Panc1 (cell line): Measurements from ENCODE around the gene GNE. TPM values are rescaled to one million over a fixed set of nuclear protein-coding genes. Genes with fewer than 3 reads are reported as not detected.

Experiments
- ATAC-seq: fragments of 200-7000 bp; cut with Tn5 transposase; 2 replicates; pipeline ENCODE4 v1.9.1; 2020; ENCODE audit warnings: mild to moderate bottlenecking, moderate library complexity
- BruUV-seq: library from RNA; stranded (reverse); fragments of 400-500 nt; replicated peaks from 2 replicates; lab custom pipeline; 2021; lab: Mats Ljungman, UMichigan
- CTCF ChIA-PET: fragments of 300-600 bp; sonication (Branson Sonifier 250); formaldehyde crosslinking; loops from one replicate; lab custom pipeline; 2022; ENCODE audit warnings: antibody characterized with exemption; lab: Charles Lee
- POLR2A ChIA-PET: fragments of 300-600 bp; sonication (Branson Sonifier 250); formaldehyde crosslinking; loops from one replicate; lab custom pipeline; 2022; ENCODE audit warnings: antibody characterized with exemption; lab: Charles Lee
- DNase-seq: peaks from one replicate; pipeline ENCODE4 v3.0.0-alpha.2; 2010; ENCODE audit warnings: low read depth, low spot score
- H3K27ac ChIP-seq: 2 replicates; pipeline ENCODE4 v1.5.1; 2011; ENCODE audit warnings: mild to moderate bottlenecking, low read length, inconsistent platforms
- H3K27me3 ChIP-seq: fragments of 200-500 bp; sonication (Bioruptor generic); 2 replicates; pipeline ENCODE4 v1.6.0; 2014; ENCODE audit warnings: low read length, inconsistent platforms; ENCODE audit not compliant: control insufficient read depth, insufficient read depth
- H3K36me3 ChIP-seq: fragments of 200-500 bp; sonication (Bioruptor generic); 2 replicates; pipeline ENCODE4 v1.5.1; 2014; ENCODE audit warnings: inconsistent platforms, mild to moderate bottlenecking, low read length, moderate library complexity; ENCODE audit not compliant: control insufficient read depth, insufficient read depth
- H3K4me1 ChIP-seq: 2 replicates; pipeline ENCODE4 v1.5.1; 2011; ENCODE audit warnings: inconsistent platforms, mild to moderate bottlenecking, low read length, moderate library complexity; ENCODE audit not compliant: control insufficient read depth, insufficient read depth
- H3K4me3 ChIP-seq, 2 experiments: 2 replicates each; pipeline ENCODE4 v1.5.1; 2011 to 2012; ENCODE audit warnings: low read depth in 2 of 2, low read length in 2 of 2, mild to moderate bottlenecking in 2 of 2, inconsistent platforms in 1 of 2, moderate library complexity in 1 of 2
- H3K9me3 ChIP-seq: fragments of 200-500 bp; sonication (Bioruptor generic); 2 replicates; pipeline ENCODE4 v1.5.1; 2014; ENCODE audit warnings: low read depth, mild to moderate bottlenecking, inconsistent platforms, low read length, moderate library complexity; ENCODE audit not compliant: control insufficient read depth, insufficient read depth
- POLR2AphosphoS5 ChIP-seq: IDR thresholded peaks from 2 replicates; pipeline ENCODE4 v1.6.1; 2012; ENCODE audit warnings: mild to moderate bottlenecking, low read depth, low read length, moderate library complexity
- SIN3A ChIP-seq: IDR thresholded peaks from 2 replicates; pipeline ENCODE4 v1.6.1; 2012; ENCODE audit warnings: low read depth, mild to moderate bottlenecking, low read length, moderate library complexity, borderline replicate concordance; ENCODE audit not compliant: insufficient read depth
- TCF7L2 ChIP-seq: IDR thresholded peaks from 2 replicates; pipeline ENCODE4 v1.6.1; 2011; ENCODE audit warnings: mild to moderate bottlenecking, low read depth, low read length, inconsistent platforms
- in situ Hi-C: cut with HindIII; loops from 2 replicates; pipeline ENCODE4 v1.10.0; 2016; ENCODE audit warnings: low sequenced_read_pairs, low pct_unique_long_range_greater_than_20kb
- intact Hi-C: fragments of 100-400 bp; cut with micrococcal nuclease; formaldehyde crosslinking; loops from one replicate; pipeline ENCODE4 v1.10.0; 2022; ENCODE audit not compliant: unreplicated experiment
- total RNA-seq: library from RNA; stranded (reverse); gene quantifications from one replicate; pipeline ENCODE4 v1.2.1, GENCODE V29; 2021; ENCODE audit not compliant: unreplicated experiment
- TF ChIP-seq, protein P1 (sequence below), 2 experiments: IDR thresholded peaks; 2 replicates each; pipeline ENCODE4 v1.6.1; 2011 to 2012; ENCODE audit warnings: low read depth in 2 of 2, control low read depth in 1 of 2, low read length in 1 of 2, mild to moderate bottlenecking in 1 of 2, moderate library complexity in 1 of 2; ENCODE audit not compliant: insufficient read depth in 1 of 2
- TF ChIP-seq, protein P2 (sequence below): fragments of 450-650 bp; IDR thresholded peaks from 2 replicates; pipeline ENCODE4 v1.5.1; 2017; ENCODE audit warnings: mild to moderate bottlenecking

The GNE gene
- total RNA-seq, 1 experiment from 2014 or later, result 107 TPM

DNA sequence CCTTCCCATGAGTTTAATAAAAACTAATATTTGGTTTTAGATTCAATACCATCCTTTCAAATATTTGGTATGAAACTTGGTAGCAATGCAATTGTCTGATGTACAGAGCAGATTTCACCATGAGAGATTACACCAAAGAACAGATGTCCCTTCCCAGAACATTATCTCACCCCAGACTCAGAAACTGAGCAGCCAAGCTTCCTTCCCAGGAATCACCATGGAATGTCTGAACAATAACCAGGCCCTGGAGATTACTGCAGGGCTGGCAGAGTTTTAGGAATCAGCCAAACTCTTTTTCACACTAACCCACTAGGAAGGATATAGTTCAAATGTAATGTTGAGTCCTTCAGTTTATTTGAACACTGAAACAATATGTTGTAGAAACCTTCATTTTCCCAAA is 43.7 kb downstream of the GNE start:
- Histone ChIP-seq H3K27me3 (no peaks in the 10 kb centered on the region), H3K36me3 (peaks cover 65% of the 10 kb centered on the region), H3K4me3 (no peak overlapping the region), H3K27ac (no peak overlapping the region), H3K9me3 (no peaks in the 10 kb centered on the region), H3K4me1 (peaks cover 6% of the 10 kb centered on the region; the same call in 1 of the 2 replicates)
- DNase-seq (no peak), ATAC-seq (no peak)
- CTCF ChIA-PET, result no interaction called here
- in situ Hi-C loops, result no loop called here
- POLR2A ChIA-PET, result no interaction called here
- no TSS peak for BruUV-seq
- intact Hi-C loops, result no loop called here
- no peak for TF ChIP-seq POLR2AphosphoS5

DNA sequence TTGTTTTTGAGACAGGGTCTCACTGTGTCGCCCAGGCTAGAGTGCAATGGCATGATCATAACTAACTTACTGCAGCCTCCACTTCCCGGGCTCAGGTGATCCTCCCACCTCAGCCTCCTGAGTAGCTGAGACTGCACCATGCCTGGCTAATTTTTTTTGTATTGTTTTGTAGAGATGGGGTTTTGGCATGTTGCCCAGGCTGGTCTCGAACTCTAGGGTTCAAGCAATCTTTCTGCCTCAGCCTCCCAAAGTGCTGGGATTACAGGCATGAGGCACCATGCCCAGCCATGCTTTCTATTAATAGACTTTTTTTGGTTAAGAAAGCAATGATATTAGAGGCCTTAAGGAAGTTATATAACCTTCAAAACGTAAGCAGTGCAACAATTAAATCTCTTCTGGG is 44.3 kb downstream of the GNE start:
- ChIA-PET POLR2A (interaction anchor here (0.5 kb wide), 1 partner anchor 311 kb away, joined by 10 read pairs; no protein-coding TSS in a partner anchor), CTCF (no interaction called here)
- Histone ChIP-seq H3K4me1 (peaks cover 6% of the 10 kb centered on the region; the same call in 1 of the 2 replicates), H3K36me3 (peaks cover 67% of the 10 kb centered on the region), H3K27me3 (no peaks in the 10 kb centered on the region), H3K9me3 (no peaks in the 10 kb centered on the region), H3K27ac (no peak overlapping the region), H3K4me3 (no peak overlapping the region)
- intact Hi-C loops (no loop called here), in situ Hi-C loops (no loop called here)
- no peak for ATAC-seq
- TF ChIP-seq, protein P1, sequence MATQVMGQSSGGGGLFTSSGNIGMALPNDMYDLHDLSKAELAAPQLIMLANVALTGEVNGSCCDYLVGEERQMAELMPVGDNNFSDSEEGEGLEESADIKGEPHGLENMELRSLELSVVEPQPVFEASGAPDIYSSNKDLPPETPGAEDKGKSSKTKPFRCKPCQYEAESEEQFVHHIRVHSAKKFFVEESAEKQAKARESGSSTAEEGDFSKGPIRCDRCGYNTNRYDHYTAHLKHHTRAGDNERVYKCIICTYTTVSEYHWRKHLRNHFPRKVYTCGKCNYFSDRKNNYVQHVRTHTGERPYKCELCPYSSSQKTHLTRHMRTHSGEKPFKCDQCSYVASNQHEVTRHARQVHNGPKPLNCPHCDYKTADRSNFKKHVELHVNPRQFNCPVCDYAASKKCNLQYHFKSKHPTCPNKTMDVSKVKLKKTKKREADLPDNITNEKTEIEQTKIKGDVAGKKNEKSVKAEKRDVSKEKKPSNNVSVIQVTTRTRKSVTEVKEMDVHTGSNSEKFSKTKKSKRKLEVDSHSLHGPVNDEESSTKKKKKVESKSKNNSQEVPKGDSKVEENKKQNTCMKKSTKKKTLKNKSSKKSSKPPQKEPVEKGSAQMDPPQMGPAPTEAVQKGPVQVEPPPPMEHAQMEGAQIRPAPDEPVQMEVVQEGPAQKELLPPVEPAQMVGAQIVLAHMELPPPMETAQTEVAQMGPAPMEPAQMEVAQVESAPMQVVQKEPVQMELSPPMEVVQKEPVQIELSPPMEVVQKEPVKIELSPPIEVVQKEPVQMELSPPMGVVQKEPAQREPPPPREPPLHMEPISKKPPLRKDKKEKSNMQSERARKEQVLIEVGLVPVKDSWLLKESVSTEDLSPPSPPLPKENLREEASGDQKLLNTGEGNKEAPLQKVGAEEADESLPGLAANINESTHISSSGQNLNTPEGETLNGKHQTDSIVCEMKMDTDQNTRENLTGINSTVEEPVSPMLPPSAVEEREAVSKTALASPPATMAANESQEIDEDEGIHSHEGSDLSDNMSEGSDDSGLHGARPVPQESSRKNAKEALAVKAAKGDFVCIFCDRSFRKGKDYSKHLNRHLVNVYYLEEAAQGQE (IDR thresholded peaks at IDR 0.05; ENCODE audit: insufficient read depth in 1 of 2, low read depth in 2 of 2, low read length in 1 of 2), result no peak
- TF ChIP-seq, protein P2, sequence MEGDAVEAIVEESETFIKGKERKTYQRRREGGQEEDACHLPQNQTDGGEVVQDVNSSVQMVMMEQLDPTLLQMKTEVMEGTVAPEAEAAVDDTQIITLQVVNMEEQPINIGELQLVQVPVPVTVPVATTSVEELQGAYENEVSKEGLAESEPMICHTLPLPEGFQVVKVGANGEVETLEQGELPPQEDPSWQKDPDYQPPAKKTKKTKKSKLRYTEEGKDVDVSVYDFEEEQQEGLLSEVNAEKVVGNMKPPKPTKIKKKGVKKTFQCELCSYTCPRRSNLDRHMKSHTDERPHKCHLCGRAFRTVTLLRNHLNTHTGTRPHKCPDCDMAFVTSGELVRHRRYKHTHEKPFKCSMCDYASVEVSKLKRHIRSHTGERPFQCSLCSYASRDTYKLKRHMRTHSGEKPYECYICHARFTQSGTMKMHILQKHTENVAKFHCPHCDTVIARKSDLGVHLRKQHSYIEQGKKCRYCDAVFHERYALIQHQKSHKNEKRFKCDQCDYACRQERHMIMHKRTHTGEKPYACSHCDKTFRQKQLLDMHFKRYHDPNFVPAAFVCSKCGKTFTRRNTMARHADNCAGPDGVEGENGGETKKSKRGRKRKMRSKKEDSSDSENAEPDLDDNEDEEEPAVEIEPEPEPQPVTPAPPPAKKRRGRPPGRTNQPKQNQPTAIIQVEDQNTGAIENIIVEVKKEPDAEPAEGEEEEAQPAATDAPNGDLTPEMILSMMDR, result no peak
- TF ChIP-seq SIN3A (no peak), POLR2AphosphoS5 (no peak), TCF7L2 (no peak)
- no TSS peak for BruUV-seq
- no peak for DNase-seq

DNA sequence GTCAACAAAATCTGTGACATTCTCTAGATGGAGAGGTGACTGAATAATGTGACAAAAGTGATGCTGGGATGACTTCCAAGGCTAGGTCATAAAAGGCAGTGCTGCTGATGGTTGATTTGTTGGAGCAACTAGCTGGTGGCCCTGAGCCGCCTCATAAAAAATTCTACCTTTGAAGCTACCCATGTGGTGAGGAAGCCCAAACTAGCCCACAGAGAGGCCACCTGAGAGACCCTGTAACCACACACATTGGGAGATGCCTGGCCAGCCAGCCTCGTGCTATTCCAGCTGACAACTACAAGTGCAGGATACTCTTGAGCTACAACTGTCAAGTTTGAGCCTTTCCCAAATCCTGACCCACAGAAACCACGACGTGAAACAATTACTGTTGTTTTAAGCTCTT is 44.9 kb downstream of the GNE start:
- no peak overlapping the region for H3K27ac ChIP-seq
- peaks cover 6% of the 10 kb centered on the region; the same call in 1 of the 2 replicates for H3K4me1 ChIP-seq
- H3K36me3 ChIP-seq, result peaks cover 69% of the 10 kb centered on the region
- intact Hi-C loops (no loop called here), in situ Hi-C loops (no loop called here)
- ChIA-PET CTCF (no interaction called here), POLR2A (interaction anchor here (0.5 kb wide), 1 partner anchor 310 kb away, joined by 10 read pairs; no protein-coding TSS in a partner anchor)
- no peak overlapping the region for H3K4me3 ChIP-seq
- DNase-seq, result no peak
- ATAC-seq, result no peak
- no peaks in the 10 kb centered on the region for H3K9me3 ChIP-seq
- TF ChIP-seq POLR2AphosphoS5, result no peak
- TF ChIP-seq, protein P1 (IDR thresholded peaks at IDR 0.05; ENCODE audit: insufficient read depth in 1 of 2, low read depth in 2 of 2, low read length in 1 of 2), result no peak
- TF ChIP-seq TCF7L2, result no peak
- TF ChIP-seq, protein P2, result no peak
- no peak for TF ChIP-seq SIN3A
- no peaks in the 10 kb centered on the region for H3K27me3 ChIP-seq
- BruUV-seq, result no TSS peak
